K562 (cell line): ENCODE results near the gene CPT1B. TPM values are rescaled to one million over a fixed set of nuclear protein-coding genes. Genes with fewer than 3 reads are reported as not detected.
A peak's percentile ranks its signal among the peaks of the same experiment; 100 is the strongest.

Experiments
- ATAC-seq: fragments of 200-7000 bp; cut with Tn5 transposase; 3 replicates; pipeline ENCODE4 v1.9.1; 2020; ENCODE audit warnings: moderate library complexity
- BruUV-seq: library from RNA; stranded (reverse); fragments of 400-500 nt; replicated peaks from 2 replicates; lab custom pipeline; 2021; lab: Mats Ljungman, UMichigan
- CTCF ChIA-PET: fragments of 300-600 bp; formaldehyde crosslinking; extraction: SDS; loops from one replicate; lab custom pipeline; 2021; ENCODE audit warnings: low intra/inter-chr PET ratio; lab: Yijun Ruan, JAX
- POLR2A ChIA-PET: fragments of 300-600, 350-650 bp; sonication (Branson Sonifier 250); formaldehyde crosslinking; extraction: SDS; loops from one replicate; lab custom pipeline; 2021; ENCODE audit warnings: antibody characterized with exemption, inconsistent platforms; lab: Yijun Ruan, JAX
- DNase-seq, 4 experiments: peaks; one replicate each; pipeline versions ENCODE4 v3.0.0 to v3.0.0-alpha.2; 2011 to 2018; ENCODE audit warnings: low spot score in 3 of 4, mixed read lengths in 3 of 4; ENCODE audit errors: extremely low read depth in 1 of 4
- FAIRE-seq: peaks from 2 replicates; lab custom pipeline; 2011; peaks lifted over from hg19 to GRCh38; lab: Jason Lieb, UNC
- H2AFZ ChIP-seq: 2 replicates; pipeline ENCODE4 v1.6.0; 2011; ENCODE audit warnings: low read depth, low read length, control low read depth, inconsistent platforms
- H3K27ac ChIP-seq: fragments of 200-600 bp; 3 replicates; pipeline ENCODE4 v1.8.0; 2011; ENCODE audit warnings: low read depth, mild to moderate bottlenecking, control low read depth, inconsistent platforms, low read length, moderate library complexity, mixed read lengths; ENCODE audit errors: extremely low read depth
- H3K27me3 ChIP-seq, 2 experiments: fragments of 300-600 bp in 1 of 2; 2 replicates in 1 of 2; 3 replicates in 1 of 2; pipeline versions ENCODE4 v1.6.0 to v1.8.0; 2011; ENCODE audit warnings: inconsistent platforms in 2 of 2, low read length in 2 of 2, mild to moderate bottlenecking in 1 of 2, mixed read lengths in 1 of 2, moderate library complexity in 1 of 2; ENCODE audit not compliant: control insufficient read depth in 2 of 2, insufficient read depth in 2 of 2
- H3K36me3 ChIP-seq: fragments of 300-600 bp; 3 replicates; pipeline ENCODE4 v1.8.0; 2011; ENCODE audit warnings: mild to moderate bottlenecking, low read length, inconsistent platforms; ENCODE audit not compliant: control insufficient read depth, insufficient read depth
- H3K4me1 ChIP-seq, 2 experiments: fragments of 200-600 bp in 1 of 2; replicated peaks in 1 of 2; 2 replicates in 1 of 2; 3 replicates in 1 of 2; pipeline versions ENCODE4 v1.5.1 to v1.8.0; 2011; ENCODE audit warnings: inconsistent platforms in 2 of 2, low read length in 2 of 2, mild to moderate bottlenecking in 1 of 2, mixed read lengths in 1 of 2, moderate library complexity in 1 of 2; ENCODE audit not compliant: control insufficient read depth in 2 of 2, insufficient read depth in 2 of 2
- H3K4me2 ChIP-seq: 2 replicates; pipeline ENCODE4 v1.6.1; 2011; ENCODE audit warnings: low read length, control low read depth, inconsistent platforms, mixed read lengths; ENCODE audit not compliant: insufficient read depth
- H3K4me3 ChIP-seq: fragments of 200-600 bp; sonication (generic), shearing (Covaris generic); 2 replicates; pipeline ENCODE4 v1.5.1; 2016; ENCODE audit warnings: control low read depth, inconsistent platforms
- H3K79me2 ChIP-seq: fragments of 200-600 bp; 3 replicates; pipeline ENCODE4 v1.8.0; 2011; ENCODE audit warnings: low read length, inconsistent platforms; ENCODE audit not compliant: control insufficient read depth, insufficient read depth
- H3K9ac ChIP-seq, 2 experiments: 2 replicates each; pipeline versions ENCODE4 v1.6.0 to v1.6.1; 2011; ENCODE audit warnings: low read depth in 2 of 2, low read length in 2 of 2, control low read depth in 1 of 2, inconsistent platforms in 1 of 2, mild to moderate bottlenecking in 1 of 2, mixed read lengths in 1 of 2; ENCODE audit not compliant: insufficient read depth in 1 of 2
- H3K9me1 ChIP-seq: one replicate; pipeline ENCODE4 v1.6.0; 2011; ENCODE audit warnings: inconsistent platforms, mild to moderate bottlenecking, low read length, moderate library complexity; ENCODE audit not compliant: control insufficient read depth, insufficient read depth
- H3K9me3 ChIP-seq: replicated peaks from 2 replicates; pipeline ENCODE4 v1.5.1; 2011; ENCODE audit warnings: low read depth, low read length, inconsistent platforms; ENCODE audit not compliant: control insufficient read depth, insufficient read depth
- H4K20me1 ChIP-seq: replicated peaks from 2 replicates; pipeline ENCODE4 v1.6.1; 2011; ENCODE audit warnings: low read length, inconsistent platforms, mixed read lengths; ENCODE audit not compliant: control insufficient read depth, insufficient read depth
- HSF4 ChIP-seq: fragments of 250-450 bp; sonication (Bioruptor Pico); IDR thresholded peaks from 2 replicates; pipeline ENCODE4 v2.1.2; 2022; ENCODE audit warnings: mild to moderate bottlenecking, moderate library complexity, borderline replicate concordance
- MXD1 ChIP-seq: fragments of 250-450 bp; sonication (Bioruptor Pico); IDR thresholded peaks from 2 replicates; pipeline ENCODE4 v1.8.0; 2021; ENCODE audit warnings: borderline replicate concordance, mild to moderate bottlenecking, moderate library complexity; ENCODE audit not compliant: poor library complexity, severe bottlenecking
- NR0B1 ChIP-seq: fragments of 450-650 bp; IDR thresholded peaks from one replicate; pipeline ENCODE4 v1.6.1; 2018; ENCODE audit warnings: mild to moderate bottlenecking, moderate library complexity; ENCODE audit not compliant: partially characterized antibody
- RCOR1 ChIP-seq, 2 experiments: IDR thresholded peaks; 2 replicates each; pipeline ENCODE4 v1.6.1; 2012; ENCODE audit warnings: low read depth in 2 of 2, low read length in 2 of 2, borderline replicate concordance in 1 of 2, improper control_type of control experiment in 1 of 2
- WGBS: fragments of 100-300 bp; shearing (Covaris generic); methylation state at CpG from one replicate; pipeline ENCODE4 v1.1.6; 2016; ENCODE audit warnings: low coverage, mixed read lengths; ENCODE audit not compliant: insufficient coverage; ENCODE audit errors: missing lambda C conversion rate; 5-methylcytosine and 5-hydroxymethylcytosine counted together
- in situ Hi-C: fragments of 300-500 bp; cut with MboI; formaldehyde crosslinking; loops from 4 replicates; pipeline ENCODE4 v1.15.0; 2018; ENCODE audit warnings: inconsistent platforms, mixed read lengths
- intact Hi-C: fragments of 100-400 bp; cut with micrococcal nuclease; formaldehyde crosslinking; loops from 2 replicates; pipeline ENCODE4 v1.14.2; 2022
- polyA plus RNA-seq, 8 experiments: library from polyadenylated mRNA; depleted of rRNA in 4 of 8; stranded (reverse) in 5 of 8; unstranded in 3 of 8; fragments of >200 nt; fragmentation: Nextera tagmentation in 2 of 8; fragmentation: Illumina TruSeq in 1 of 8; extraction: Ambion mirVana in 2 of 8; extraction: Trizol in 1 of 8; gene quantifications; 2 replicates each; pipeline versions ENCODE4 v1.2.1 to v1.2.3, GENCODE V29; 2011 to 2014; ENCODE audit warnings: inconsistent platforms in 1 of 8, missing spikeins in 1 of 8
- total RNA-seq, 7 experiments: library from RNA; depleted of rRNA in 6 of 7; stranded (reverse); fragments of >200 nt in 6 of 7; fragmentation: Illumina TruSeq in 2 of 7; extraction: Trizol in 2 of 7; gene quantifications; 2 replicates each; pipeline versions ENCODE4 v1.2.1 to v1.2.3, GENCODE V29; 2011 to 2021; ENCODE audit warnings: low replicate concordance in 1 of 7

CPT1B gene
- total and polyA plus RNA-seq, 9 of the 15 experiments (the other 6 are each of a cell fraction or from before 2014, with no cell fraction given): 0.35 to 6.1 (median 2.6) TPM

DNA sequence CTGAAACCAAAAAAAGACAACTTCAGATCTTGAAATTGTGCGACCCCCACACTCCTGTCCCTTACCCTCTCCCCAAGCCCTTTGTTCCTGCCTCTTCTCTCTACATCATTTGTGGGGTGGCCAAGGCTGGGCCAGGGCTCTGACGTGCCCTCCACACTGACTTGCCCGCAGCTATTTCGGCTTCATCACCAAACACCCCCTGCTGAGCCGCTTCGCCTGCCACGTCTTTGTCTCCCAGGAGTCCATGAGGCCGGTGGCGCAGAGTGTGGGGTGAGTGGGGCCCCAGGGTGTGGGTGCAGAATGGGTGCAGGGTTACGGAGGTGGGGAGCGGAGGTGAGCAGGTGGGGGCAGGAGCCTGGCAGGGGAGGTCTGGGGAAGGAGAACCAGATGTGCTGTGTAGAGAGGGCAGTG, 31.8 kb upstream of the CPT1B start:
- CTCF ChIA-PET: no interaction called here

More for the DNA sequence above, 31.8 kb upstream of the CPT1B start:
- FAIRE-seq (no peak), DNase-seq (peak in 1 of 4 experiments; percentile 1), ATAC-seq (no peak)
- in situ Hi-C loops: loop anchor here (5.0 kb wide), 1 partner anchor 33 kb away; the partner anchor contains the start of gene CPT1B
- Histone ChIP-seq H3K27me3 (peaks cover 25 to 65% of the 10 kb centered on the region in 2 experiments), H3K9me1 (no peaks in the 10 kb centered on the region), H3K9me3 (no peaks in the 10 kb centered on the region), H4K20me1 (no peaks in the 10 kb centered on the region), H3K4me3 (no peak overlapping the region), H3K4me1 (peaks cover 13 to 19% of the 10 kb centered on the region in 2 experiments; a peak in 4 of 5 replicates), H3K4me2 (no peak overlapping the region), H3K9ac (no peak overlapping the region; a peak in 1 of 4 replicates), H3K36me3 (no peaks in the 10 kb centered on the region), H3K27ac (no peak overlapping the region), H3K79me2 (no peaks in the 10 kb centered on the region), H2AFZ (no peak overlapping the region)
- POLR2A ChIA-PET: no interaction called here
- 2% methylated on average over 9 of the region's 11 CpGs for WGBS
- TF ChIP-seq RCOR1 (IDR thresholded peaks at IDR 0.05; ENCODE audit: borderline replicate concordance in 1 of 2, low read depth in 2 of 2, low read length in 2 of 2) (no peak), MXD1 (CRISPR knock-in tag) (no peak), HSF4 (CRISPR knock-in tag) (no peak), NR0B1 (no peak)
- intact Hi-C loops: no loop called here
- no TSS peak for BruUV-seq
